Ramos (cell line): Measurements from ENCODE around the gene GALC.
"Not testable (repeated sequence)": the region's sequence is repeated elsewhere in the genome, so short reads cannot be mapped to it uniquely, and the experiment has no call there.

Experiments
- in situ Hi-C: fragments of 300-500 bp; cut with MboI; formaldehyde crosslinking; loops from one replicate; pipeline ENCODE4 v1.14.3; 2022; ENCODE audit warnings: low sequenced_read_pairs; ENCODE audit not compliant: unreplicated experiment

GALC gene

GRCh38 chr14:87992718-87993628, at the start of gene GALC:
Gene GALC (minus strand): TSS chr14:87993182. CDS start chr14:87993164, 18 bp downstream.
- in situ Hi-C loops: no loop called here

DNA sequence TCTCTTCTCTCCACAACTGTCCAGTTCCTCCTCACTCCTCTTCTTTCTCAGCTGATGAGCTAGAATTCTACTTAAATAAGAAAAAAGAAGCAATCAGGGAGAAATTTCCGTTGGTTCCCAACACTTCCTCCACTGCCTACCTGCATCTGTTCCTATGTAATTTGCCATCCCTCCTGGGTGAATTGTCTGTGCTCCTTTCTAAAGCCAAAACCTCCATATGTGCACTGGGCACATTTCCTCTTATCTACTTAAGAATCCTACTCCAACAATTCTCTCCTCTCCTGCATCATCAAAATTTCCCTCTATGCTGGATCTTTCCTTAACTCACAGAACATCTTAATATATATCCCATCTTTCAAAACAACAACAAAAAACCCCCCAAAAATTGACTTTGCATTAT, 47.2 kb upstream of the GALC start:
- in situ Hi-C loops: no loop called here

DNA sequence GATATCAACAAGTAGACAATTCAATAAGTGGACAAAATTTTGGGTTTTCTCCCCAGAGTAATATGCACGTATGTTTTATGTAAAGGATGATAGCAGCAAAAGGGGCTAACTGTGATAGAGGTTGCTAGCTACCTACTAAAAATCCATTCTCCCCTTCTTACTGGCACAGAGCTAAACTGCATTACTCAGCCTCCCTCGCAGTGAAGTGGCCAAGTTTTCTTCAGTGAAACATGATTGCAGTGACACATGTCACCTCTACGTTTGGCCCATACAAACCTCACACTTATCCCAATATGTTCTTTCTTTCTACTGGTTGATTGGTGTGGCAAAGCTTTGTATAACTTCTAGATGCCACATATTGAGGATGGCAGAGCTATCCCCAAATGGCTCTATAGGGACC, 46.2 kb upstream of the GALC start:
- in situ Hi-C loops: no loop called here

DNA sequence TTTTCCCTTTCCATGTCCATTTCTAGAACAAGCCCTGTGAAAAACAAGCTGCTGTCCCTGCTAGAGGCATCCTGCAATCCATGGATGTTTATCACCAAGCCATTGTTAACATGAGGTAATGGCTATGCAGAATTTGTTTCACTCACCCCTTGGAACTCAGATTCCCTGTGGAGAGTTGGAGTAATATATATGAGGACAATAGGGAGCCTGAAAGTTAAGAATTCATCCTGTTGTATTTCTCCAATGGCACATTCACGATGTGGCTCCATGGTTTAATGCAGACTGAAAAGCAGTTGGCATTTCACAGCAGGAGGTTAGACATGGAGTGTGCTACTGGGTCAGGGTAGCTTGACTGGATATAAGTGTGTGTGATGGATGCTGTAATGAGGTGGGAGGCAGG, 44.3 kb upstream of the GALC start:
- in situ Hi-C loops: no loop called here

GRCh38 chr14:88036422-88036821, 43.4 kb upstream of the GALC start:
- in situ Hi-C loops: no loop called here

GRCh38 chr14:88034076-88034475, 41.1 kb upstream of the GALC start:
- in situ Hi-C loops: no loop called here

DNA sequence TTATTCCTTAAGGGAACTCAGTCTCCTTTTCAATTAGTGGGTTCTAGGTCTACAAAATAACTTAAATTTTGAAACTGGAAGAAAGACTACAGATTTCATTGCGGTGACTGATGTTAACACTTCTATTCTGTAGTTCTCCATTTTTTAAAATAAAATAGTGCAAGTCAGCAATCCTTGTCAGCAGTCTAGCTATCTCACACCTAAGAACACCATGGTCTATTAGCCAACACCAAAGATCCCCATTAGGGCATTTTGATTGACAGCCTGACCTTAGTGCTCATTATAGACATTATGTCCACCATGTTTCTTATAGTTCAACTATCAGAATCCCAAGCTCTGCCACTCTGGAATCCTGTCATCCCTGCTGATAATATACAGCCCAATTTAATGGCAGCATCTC, 39.4 kb upstream of the GALC start:
- in situ Hi-C loops: no loop called here

DNA sequence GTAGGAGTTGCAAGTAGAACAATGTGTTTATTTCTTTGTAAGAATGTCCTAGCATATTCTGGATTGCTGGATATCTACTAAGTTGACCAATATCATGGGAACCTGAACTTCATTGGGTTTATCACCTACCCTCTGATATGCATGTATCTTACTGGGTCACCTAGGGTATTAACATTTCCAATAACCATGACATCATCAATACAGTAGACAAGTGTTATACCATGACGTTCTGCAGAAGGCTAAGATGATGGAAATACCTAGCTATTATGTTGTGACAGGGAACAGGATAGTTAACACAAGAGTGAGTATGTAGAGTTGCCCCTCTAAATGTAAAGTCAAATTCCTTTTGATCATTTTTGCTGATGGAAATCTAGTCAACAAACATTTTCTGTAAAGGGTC, 37.9 kb upstream of the GALC start:
- in situ Hi-C loops: no loop called here

DNA sequence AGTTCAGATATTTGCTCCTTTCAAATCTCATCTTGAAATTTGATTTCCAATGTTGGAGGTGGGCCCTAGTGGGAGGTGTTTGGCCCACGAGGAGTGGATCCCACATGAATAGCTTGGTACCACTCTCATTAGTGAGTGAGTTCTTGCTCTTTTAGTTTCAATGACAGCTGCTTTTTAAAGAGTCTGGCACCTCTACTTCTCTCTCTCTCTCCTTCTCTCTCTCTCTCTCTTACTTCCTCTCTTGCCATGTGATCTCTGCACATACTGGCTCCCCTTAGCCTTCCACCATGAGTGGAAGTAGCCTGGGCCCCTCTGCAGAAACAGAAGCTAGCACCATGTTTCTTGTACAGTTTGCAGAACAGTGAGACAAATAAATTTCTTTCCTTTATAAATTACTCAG, 37.1 kb upstream of the GALC start:
- in situ Hi-C loops: no loop called here

GRCh38 chr14:88029500-88029899, 36.5 kb upstream of the GALC start:
- in situ Hi-C loops: no loop called here

DNA sequence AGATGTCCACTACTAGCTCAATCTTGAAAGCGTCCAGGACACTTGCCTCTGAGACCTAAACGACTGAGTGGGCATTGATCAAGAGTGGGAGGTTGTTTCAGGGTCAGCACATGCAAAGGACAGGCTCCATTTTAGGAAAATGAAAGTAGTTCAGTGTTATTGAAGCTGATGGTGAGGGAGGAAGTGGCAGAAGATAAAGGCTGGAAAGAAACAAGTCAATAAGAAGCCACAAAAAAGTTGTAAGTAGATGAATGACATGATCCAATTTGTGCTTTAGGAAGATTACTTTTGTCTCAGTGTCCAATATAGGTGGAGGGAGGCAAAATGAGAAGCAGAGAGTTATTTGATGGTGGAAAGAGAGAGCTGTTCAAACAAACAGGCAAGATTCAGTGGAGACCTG, 33.9 kb upstream of the GALC start:
- in situ Hi-C loops: no loop called here

- in situ Hi-C loops: no loop called here
These were observed 32.3 kb upstream of the GALC start for GRCh38 chr14:88025313-88025712.

DNA sequence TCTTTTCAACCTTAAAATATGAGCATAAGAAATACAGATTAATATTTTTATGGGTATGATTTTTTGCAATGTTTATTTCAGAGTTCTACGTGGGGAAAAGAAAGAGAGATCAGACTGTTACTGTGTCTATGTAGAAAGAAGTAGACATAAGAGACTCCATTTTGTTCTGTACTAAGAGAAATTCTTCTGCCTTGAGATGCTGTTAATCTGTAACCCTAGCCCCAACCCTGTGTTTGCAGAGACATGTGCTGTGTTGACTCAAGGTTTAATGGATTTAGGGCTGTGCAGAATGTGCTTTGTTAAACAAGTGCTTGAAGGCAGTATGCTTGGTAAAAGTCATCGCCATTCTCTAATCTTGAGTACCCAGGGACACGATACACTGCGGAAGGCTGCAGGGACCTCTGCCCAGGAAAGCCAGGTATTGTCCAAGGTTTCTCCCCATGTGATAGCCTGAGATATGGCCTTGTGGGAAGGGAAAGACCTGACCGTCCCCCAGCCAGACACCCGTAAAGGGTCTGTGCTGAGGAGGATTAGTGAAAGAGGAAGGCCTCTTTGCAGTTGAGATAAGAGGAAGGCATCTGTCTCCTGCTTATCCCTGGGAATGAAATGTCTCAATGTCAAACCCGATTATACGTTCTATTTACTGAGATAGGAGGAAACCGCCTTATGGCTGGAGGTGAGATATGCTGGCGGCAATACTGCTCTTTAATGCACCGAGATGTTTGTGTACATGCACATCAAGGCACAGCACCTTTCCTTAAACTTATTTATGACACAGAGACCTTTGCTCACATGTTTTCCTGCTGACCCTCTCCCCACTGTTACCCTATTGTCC, 31.5 kb upstream of the GALC start:
- in situ Hi-C loops: not testable (repeated sequence)

GRCh38 chr14:88023658-88024187, 30.7 kb upstream of the GALC start:
- in situ Hi-C loops: no loop called here

GRCh38 chr14:88017535-88017934, 24.6 kb upstream of the GALC start:
- in situ Hi-C loops: no loop called here

GRCh38 chr14:88016768-88017167, 23.8 kb upstream of the GALC start:
- in situ Hi-C loops: no loop called here

DNA sequence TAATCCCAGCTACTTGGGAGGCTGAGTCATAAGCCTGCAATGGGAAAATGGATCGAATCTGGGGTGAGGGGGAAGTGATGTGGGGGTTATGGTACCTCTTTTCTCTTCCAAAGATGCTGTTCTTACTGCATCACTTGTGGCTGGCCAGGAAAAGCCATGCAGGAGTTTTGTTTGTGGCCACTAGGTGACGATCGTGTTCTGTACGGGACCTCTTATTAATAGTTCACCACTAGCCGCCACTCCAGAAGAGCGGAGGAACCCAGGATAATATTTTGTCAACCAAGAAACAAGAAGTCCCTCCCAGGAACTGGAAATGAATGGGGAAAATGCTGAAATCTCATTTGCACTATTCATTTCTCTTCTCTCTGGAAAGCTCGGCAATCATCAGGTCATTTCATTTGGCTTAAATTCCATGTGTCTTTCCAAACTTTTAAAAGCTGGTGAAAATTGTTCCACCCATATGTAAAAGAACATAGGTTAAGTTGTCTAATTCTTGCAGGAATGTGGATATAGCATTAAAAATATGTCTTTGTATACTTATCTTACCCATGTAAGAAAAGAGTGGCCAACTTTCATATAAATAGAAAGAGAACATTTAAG, 20.9 kb upstream of the GALC start:
- in situ Hi-C loops: no loop called here

- in situ Hi-C loops: no loop called here
These were observed 19.5 kb upstream of the GALC start for GRCh38 chr14:88012495-88012894.

- in situ Hi-C loops: no loop called here
These were observed 17.3 kb upstream of the GALC start for GRCh38 chr14:88010331-88010730.

DNA sequence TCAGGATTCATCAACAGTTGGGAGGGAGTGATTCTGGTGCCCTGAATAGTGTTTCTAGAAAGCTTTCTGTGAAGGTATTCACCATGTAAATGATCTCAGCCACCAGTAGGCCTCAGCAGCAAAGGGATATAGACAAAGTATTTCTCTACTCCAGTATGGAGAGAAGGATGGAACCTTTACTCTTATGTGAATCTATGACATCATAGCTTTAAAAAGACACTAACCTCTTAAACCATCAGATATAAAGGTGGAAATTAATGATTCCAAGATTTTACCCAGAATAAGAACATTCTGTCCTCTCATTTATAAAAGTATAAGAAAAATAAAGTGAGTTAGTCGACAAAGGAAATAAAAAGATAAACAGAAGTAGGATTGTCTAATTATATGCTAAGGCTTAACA, 16.5 kb upstream of the GALC start:
- in situ Hi-C loops: no loop called here
